GM12864 (cell line): ENCODE measurements around the gene DPP4.
A peak's percentile ranks its signal among the peaks of the same experiment; 100 is the strongest.

Experiments
- DNase-seq: peaks from one replicate; pipeline ENCODE4 v3.0.0-alpha.2; 2011; ENCODE audit warnings: low read depth
- H3K4me3 ChIP-seq: 2 replicates; pipeline ENCODE4 v1.5.1; 2011; ENCODE audit warnings: mild to moderate bottlenecking, low read depth, low read length, control low read depth
- TF ChIP-seq, protein P1 (sequence below): IDR thresholded peaks from 2 replicates; pipeline ENCODE4 v1.5.1; 2011; ENCODE audit warnings: low read depth, mild to moderate bottlenecking, moderate library complexity, low read length, control low read depth, inconsistent platforms; ENCODE audit errors: missing control alignments

DPP4 gene

DNA sequence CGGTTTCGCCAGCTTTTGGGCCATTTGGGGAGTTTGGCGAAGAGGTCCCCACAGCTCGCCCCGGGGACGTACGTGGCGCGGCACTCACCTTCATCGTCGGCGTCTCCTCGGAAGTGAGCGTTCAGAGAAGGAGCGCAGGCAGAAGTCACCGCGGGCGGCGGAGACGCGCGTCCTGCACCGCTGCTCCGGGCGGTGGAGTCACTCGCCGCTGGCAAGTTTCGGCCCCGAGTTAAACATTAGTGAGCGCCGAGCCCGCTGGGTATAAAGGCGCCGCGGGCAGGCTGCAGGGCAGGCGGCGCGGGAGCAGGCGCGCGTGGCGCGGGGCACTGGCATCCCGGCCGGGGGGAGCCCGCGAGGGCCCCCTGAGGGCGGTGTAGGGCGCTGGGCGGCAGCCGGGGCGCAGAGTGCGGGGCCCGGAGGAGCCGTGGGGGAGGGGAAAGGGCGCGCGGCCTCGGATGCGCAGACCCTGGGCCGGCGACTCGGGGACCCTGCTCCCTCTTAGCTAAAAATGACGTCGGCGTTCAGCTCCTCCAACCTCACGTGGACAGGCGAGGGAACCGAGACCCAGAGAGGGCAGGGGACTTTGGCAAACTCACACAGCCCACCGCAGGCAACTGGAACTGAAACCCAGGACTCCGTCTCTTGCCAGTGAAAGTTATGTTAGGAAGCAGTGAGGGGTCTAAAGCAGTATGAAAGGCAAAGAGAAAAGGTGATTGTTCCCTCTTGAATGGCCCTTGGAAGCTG is at the start of gene DPP4:
TSS of gene DPP4 (minus strand) at position 328 of the 744 bp plus-strand sequence. CDS start at position 94, 234 bp downstream.
- DNase-seq: no peak
- peak within 1 kb of the TSS; percentile 45 for H3K4me3 ChIP-seq
- TF ChIP-seq, protein P1, sequence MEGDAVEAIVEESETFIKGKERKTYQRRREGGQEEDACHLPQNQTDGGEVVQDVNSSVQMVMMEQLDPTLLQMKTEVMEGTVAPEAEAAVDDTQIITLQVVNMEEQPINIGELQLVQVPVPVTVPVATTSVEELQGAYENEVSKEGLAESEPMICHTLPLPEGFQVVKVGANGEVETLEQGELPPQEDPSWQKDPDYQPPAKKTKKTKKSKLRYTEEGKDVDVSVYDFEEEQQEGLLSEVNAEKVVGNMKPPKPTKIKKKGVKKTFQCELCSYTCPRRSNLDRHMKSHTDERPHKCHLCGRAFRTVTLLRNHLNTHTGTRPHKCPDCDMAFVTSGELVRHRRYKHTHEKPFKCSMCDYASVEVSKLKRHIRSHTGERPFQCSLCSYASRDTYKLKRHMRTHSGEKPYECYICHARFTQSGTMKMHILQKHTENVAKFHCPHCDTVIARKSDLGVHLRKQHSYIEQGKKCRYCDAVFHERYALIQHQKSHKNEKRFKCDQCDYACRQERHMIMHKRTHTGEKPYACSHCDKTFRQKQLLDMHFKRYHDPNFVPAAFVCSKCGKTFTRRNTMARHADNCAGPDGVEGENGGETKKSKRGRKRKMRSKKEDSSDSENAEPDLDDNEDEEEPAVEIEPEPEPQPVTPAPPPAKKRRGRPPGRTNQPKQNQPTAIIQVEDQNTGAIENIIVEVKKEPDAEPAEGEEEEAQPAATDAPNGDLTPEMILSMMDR: no peak

DNA sequence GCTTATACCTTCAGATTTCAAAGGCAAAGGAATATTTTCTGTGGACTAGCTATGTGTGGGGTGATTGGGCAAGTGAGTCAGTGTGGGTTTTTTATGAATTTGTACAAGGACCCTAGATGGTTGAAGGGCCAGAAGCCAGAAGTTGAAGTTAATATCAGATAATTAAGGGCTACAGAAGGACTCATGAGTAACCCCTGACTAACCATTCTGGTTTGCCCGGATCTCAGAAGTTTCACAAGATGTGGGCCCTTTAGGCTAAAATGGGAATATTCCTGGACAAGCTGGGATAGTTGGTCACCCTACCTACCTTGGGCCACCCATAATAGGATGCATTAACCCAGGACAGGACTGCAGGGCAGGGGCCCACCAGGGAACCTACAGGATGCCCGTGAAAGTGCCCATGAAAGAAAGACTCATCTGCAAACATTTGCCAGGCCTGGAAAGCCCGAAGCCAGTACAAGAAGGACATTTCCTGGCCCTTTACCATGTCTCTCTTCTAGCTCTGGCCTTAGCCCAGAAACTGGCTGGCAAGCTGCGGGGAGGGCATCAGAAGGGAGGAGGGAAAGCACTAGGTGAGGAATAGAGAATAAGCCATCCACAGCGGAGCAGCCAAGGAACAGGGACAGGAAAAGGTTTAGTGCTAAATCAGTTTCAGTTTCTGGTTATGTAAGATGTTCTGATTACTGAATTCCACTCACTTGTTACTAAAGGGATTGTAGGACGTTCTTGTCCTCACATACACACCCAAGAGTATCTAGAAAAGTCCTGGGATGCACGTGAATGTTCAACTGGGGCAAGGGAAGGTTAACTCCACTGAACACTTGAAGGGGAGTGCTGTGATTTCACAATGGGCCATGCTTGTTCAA is 44.4 kb upstream of the DPP4 start:
- TF ChIP-seq, protein P1: no peak
- no peak for DNase-seq
- H3K4me3 ChIP-seq: no peak overlapping the region

DNA sequence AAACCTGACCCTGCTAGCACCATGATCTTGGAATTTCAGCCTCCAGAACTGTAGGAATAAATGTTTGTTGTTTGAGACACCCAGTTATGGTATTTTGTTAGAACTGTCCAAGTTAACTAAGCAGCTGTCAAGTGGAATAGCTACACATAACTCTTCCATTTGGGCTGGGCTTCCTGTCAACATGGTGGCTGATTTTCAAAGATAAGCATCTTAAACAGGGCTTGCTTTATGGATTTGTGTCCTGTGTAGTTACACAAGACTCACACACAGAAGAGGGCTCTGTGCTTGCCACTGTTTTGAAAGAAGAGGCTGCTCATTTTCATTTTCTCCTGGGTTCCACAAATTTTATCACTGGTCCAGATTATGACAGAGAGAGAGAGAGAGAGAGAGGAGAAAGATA is 42.3 kb upstream of the DPP4 start:
- no peak overlapping the region for H3K4me3 ChIP-seq
- TF ChIP-seq, protein P1: no peak
- no peak for DNase-seq

DNA sequence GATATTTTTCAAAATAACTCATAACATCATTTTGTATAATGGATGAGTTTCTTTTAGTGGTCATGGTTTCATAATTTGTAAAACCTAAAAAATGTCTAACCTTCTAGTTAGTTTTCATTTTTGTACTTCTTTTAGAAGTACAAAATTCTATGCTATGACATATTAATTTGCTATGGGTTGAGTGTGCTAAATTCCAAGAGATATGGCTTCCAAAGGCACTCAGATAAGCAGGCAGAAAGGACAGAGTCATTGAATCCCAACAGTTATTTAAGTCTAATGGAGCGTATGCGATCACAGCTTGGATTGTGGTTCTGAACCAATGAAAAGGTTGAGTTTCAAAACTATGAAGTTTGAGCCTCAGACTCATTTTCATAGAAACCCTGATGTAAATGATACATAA is 41.1 kb upstream of the DPP4 start:
- no peak for DNase-seq

DNA sequence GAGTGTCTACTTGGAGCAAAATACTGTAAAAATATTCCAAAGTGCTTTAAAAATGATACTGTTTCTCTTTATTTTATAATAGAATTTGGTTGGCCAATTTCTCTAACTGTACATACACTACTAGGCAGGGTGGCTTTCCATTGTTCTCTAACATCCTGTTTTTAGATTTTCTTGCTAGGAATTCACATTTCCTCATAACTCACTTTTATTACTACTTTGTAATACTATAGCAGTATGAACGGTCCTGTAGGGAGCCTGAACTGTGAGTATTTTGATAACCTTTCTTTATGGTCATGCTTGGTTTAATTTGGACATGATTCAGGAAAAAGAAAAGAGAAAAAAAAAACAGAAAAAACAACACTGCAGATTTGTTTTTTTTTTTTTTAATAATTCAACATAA is 40.3 kb upstream of the DPP4 start:
- DNase-seq: no peak

More for the DNA sequence above, 41.1 kb upstream of the DPP4 start:
- H3K4me3 ChIP-seq: no peak overlapping the region
- TF ChIP-seq, protein P1: no peak

DNA sequence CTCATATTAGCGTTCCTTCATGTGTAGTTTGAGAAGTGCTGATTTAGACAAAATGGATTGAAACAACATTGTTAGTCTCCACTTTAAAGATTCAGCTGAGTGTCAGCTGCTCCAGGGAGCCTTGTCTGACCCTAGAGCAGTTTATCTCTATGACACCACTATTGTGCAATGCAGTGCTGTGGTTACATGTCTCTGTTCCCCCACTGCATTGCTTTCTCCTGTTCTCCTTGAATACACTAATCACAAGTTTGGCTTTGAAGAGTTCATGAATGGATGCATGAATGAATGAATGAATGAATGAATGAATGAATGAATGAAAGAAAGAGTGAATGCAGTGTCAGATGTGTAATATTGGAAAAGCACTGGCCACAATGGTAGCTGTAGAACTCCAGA is 39.8 kb upstream of the DPP4 start:
- no peak overlapping the region for H3K4me3 ChIP-seq
- TF ChIP-seq, protein P1: no peak
- no peak for DNase-seq

More for the DNA sequence above, 40.3 kb upstream of the DPP4 start:
- H3K4me3 ChIP-seq: no peak overlapping the region
- TF ChIP-seq, protein P1: no peak
